AG10803 (cell line): ENCODE data around the gene DDIT3.
A peak's percentile ranks its signal among the peaks of the same experiment; 100 is the strongest.
"Not testable (repeated sequence)": the region's sequence is repeated elsewhere in the genome, so short reads cannot be mapped to it uniquely, and the experiment has no call there.

ENCODE experiments used
- DNase-seq: peaks from one replicate; pipeline ENCODE4 v3.0.0; 2010; ENCODE audit warnings: low read depth
- H3K4me3 ChIP-seq: 2 replicates; pipeline ENCODE4 v1.5.1; 2011; ENCODE audit warnings: mild to moderate bottlenecking, low read length, control low read depth
- TF ChIP-seq, protein P1 (sequence below): conservative IDR thresholded peaks from 2 replicates; pipeline ENCODE4 v1.5.1; 2011; ENCODE audit warnings: mild to moderate bottlenecking, low read length, control low read depth, inconsistent platforms

Gene DDIT3

GRCh38 chr12:57496822-57497221 lies 23.5 kb downstream of the DDIT3 start:
- TF ChIP-seq, protein P1, sequence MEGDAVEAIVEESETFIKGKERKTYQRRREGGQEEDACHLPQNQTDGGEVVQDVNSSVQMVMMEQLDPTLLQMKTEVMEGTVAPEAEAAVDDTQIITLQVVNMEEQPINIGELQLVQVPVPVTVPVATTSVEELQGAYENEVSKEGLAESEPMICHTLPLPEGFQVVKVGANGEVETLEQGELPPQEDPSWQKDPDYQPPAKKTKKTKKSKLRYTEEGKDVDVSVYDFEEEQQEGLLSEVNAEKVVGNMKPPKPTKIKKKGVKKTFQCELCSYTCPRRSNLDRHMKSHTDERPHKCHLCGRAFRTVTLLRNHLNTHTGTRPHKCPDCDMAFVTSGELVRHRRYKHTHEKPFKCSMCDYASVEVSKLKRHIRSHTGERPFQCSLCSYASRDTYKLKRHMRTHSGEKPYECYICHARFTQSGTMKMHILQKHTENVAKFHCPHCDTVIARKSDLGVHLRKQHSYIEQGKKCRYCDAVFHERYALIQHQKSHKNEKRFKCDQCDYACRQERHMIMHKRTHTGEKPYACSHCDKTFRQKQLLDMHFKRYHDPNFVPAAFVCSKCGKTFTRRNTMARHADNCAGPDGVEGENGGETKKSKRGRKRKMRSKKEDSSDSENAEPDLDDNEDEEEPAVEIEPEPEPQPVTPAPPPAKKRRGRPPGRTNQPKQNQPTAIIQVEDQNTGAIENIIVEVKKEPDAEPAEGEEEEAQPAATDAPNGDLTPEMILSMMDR: no peak
- H3K4me3 ChIP-seq: no peak overlapping the region

GRCh38 chr12:57495051-57495701 lies 25.1 kb downstream of the DDIT3 start:
- not testable (repeated sequence) for H3K4me3 ChIP-seq

More at GRCh38 chr12:57496822-57497221, 23.5 kb downstream of the DDIT3 start:
- DNase-seq: no peak

DNA sequence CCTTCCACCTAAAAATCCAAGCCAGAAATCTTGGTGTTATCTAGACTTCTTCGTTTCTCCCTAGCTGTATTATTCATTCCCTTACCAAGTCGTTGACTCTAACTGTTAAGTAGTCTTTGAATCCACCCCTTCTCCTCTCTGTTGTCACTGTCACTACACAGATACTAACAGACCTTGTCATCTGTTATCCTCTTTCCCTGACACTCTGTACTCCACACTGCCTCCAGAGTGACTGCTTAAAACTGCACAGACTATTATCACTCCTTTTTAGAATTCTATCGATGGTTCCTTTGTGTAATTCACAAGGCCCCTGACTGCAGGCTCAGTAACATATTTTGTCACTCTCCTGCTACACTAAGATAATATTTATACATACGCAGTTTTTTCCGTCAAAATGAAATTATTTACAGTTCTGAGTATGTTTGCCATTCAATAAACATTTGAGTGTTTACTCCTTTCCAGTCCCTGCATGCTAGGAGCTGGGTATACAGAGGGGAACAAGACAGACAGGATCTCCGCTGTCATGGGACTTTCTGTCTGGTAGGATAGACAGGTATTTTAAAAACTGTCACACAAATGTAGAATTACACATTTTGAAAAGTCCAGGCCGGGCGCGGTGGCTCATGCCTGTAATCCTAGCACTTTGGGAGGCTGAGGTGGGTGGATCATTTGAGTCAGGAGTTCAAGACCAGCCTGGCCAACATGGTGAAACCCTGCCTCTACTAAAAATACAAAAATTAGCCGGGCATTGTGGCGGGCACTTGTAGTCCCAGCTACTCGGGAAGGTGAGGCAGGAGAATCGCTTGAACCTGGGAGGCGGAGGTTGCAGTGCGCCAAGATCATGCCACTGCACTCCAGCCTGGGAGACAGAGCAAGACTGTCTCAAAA lies 28.7 kb downstream of the DDIT3 start:
- H3K4me3 ChIP-seq: no peak overlapping the region
- DNase-seq: no peak
- TF ChIP-seq, protein P1: peak; percentile 26; the same call in 1 of the 2 replicates

More at GRCh38 chr12:57495051-57495701, 25.1 kb downstream of the DDIT3 start:
- DNase-seq: not testable (repeated sequence)

GRCh38 chr12:57490126-57490525 lies 30.2 kb downstream of the DDIT3 start:
- TF ChIP-seq, protein P1: no peak
- peak overlapping the region; percentile 67; the same call in 1 of the 2 replicates for H3K4me3 ChIP-seq
- DNase-seq: no peak

DNA sequence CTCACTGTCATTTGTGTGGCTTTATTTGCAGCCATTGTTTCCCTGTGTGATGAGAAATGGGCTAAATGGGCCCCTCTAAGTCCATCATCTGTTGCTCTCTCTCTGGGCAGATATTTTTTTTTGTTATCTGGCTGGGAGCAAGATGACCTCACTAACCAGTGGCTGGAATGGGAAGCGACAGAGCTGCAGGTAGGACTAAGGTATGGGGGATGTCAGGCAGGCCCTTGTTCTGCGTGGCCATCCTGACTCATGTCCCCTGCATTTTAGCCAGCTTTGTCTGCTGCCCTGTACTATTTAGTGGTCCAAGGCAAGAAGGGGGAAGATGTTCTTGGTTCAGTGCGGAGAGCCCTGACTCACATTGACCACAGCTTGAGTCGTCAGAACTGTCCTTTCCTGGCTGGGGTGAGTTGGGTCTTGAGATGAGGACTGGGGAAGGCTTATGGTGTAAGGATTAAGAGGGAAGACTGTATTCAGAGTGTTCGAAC lies 31.1 kb downstream of the DDIT3 start:
- TF ChIP-seq, protein P1: no peak
- peak; percentile 26 for DNase-seq
- peak overlapping the region; percentile 67 for H3K4me3 ChIP-seq

DNA sequence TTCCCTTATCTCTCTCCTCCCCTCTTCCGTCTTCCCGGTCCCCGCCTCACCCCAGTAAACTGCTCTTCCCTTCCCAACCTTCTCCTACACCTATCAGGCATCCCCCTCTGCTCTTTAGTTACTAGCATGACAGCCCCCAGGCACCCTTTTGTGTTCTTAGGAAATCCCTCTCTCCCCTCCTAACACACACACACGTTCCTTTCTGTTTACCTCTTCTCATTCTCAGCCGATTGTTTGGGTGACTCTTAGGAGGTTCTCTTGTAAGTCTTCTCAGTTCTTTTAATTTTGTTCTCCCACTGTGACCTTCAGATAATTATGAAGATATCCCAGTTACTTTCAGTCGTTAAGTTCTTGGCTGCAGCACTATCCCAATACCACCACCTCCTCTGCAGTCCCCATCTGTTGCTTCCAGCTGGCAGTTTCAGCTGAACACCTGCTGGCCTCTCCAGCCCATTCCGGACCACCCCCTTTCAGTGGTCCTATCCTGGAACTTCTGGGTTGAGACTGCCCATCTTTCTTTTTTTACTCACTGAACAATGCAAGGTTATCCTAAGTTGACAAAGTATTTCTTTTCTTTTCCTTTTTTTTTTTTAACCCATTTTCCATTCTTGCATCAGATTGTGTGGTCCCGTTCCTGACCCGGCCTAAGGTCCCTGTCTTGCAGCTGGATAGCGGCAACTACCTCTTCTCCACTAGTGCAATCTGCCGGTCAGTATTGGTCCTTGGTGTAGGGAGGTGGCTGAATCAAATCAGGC lies 31.7 kb downstream of the DDIT3 start:
- peak overlapping the region; percentile 67 for H3K4me3 ChIP-seq
- TF ChIP-seq, protein P1: no peak
- DNase-seq: no peak
